Measurements from ENCODE around the gene SEMA3G. TPM values are rescaled to one million over a fixed set of nuclear protein-coding genes. Genes with fewer than 3 reads are reported as not detected.
A peak's percentile ranks its signal among the peaks of the same experiment; 100 is the strongest.

The SEMA3G gene
- total RNA-seq, 1 experiment from 2014 or later: not detected

- Histone ChIP-seq H3K9me3 (no peaks in the 10 kb centered on the region), H3K27me3 (no peaks in the 10 kb centered on the region), H3K4me3 (no peak overlapping the region), H3K36me3 (no peaks in the 10 kb centered on the region; the same call in 1 of the 2 replicates)
- peak; percentile 16 for DNase-seq
Measured at GRCh38 chr3:52481819-52482521, 37.1 kb upstream of the SEMA3G start.

GRCh38 chr3:52480768-52481715, 36.1 kb upstream of the SEMA3G start:
- Histone ChIP-seq H3K4me3 (no peak overlapping the region), H3K36me3 (no peaks in the 10 kb centered on the region; the same call in 1 of the 2 replicates), H3K9me3 (no peaks in the 10 kb centered on the region), H3K27me3 (no peaks in the 10 kb centered on the region)
- no peak for DNase-seq

- Histone ChIP-seq H3K36me3 (no peaks in the 10 kb centered on the region; the same call in 1 of the 2 replicates), H3K27me3 (no peaks in the 10 kb centered on the region), H3K4me3 (no peak overlapping the region), H3K9me3 (no peaks in the 10 kb centered on the region)
- DNase-seq: no peak
Measured at GRCh38 chr3:52479877-52480575, 35.1 kb upstream of the SEMA3G start.

GRCh38 chr3:52479037-52479876, 34.4 kb upstream of the SEMA3G start:
- H3K9me3 ChIP-seq: no peaks in the 10 kb centered on the region
- no peak overlapping the region for H3K4me3 ChIP-seq
- H3K36me3 ChIP-seq: no peaks in the 10 kb centered on the region; the same call in 1 of the 2 replicates
- no peaks in the 10 kb centered on the region for H3K27me3 ChIP-seq
- no peak for DNase-seq

- Histone ChIP-seq H3K4me3 (no peak overlapping the region), H3K36me3 (no peaks in the 10 kb centered on the region; the same call in 1 of the 2 replicates), H3K27me3 (no peaks in the 10 kb centered on the region), H3K9me3 (no peaks in the 10 kb centered on the region)
- no peak for DNase-seq
Measured at GRCh38 chr3:52477796-52478095, 32.8 kb upstream of the SEMA3G start.

GRCh38 chr3:52477076-52477795, 32.3 kb upstream of the SEMA3G start:
- Histone ChIP-seq H3K36me3 (peaks cover 3% of the 10 kb centered on the region), H3K27me3 (no peaks in the 10 kb centered on the region), H3K4me3 (no peak overlapping the region), H3K9me3 (no peaks in the 10 kb centered on the region)
- DNase-seq: no peak

- Histone ChIP-seq H3K27me3 (no peaks in the 10 kb centered on the region), H3K36me3 (peaks cover 3% of the 10 kb centered on the region), H3K4me3 (no peak overlapping the region), H3K9me3 (no peaks in the 10 kb centered on the region)
- no peak for DNase-seq
Measured at GRCh38 chr3:52473026-52473425, 28.1 kb upstream of the SEMA3G start.

GRCh38 chr3:52472239-52473000, 27.5 kb upstream of the SEMA3G start:
- no peaks in the 10 kb centered on the region for H3K27me3 ChIP-seq
- DNase-seq: no peak
- no peak overlapping the region for H3K4me3 ChIP-seq
- peaks cover 3% of the 10 kb centered on the region for H3K36me3 ChIP-seq
- H3K9me3 ChIP-seq: no peaks in the 10 kb centered on the region

- Histone ChIP-seq H3K4me3 (no peak overlapping the region), H3K9me3 (no peaks in the 10 kb centered on the region), H3K27me3 (no peaks in the 10 kb centered on the region), H3K36me3 (peaks cover 3% of the 10 kb centered on the region)
- DNase-seq: peak; percentile 18
Measured at GRCh38 chr3:52471371-52472238, 26.7 kb upstream of the SEMA3G start.

- no peaks in the 10 kb centered on the region for H3K9me3 ChIP-seq
- H3K4me3 ChIP-seq: no peak overlapping the region
- H3K36me3 ChIP-seq: peaks cover 4% of the 10 kb centered on the region
- H3K27me3 ChIP-seq: no peaks in the 10 kb centered on the region
- DNase-seq: no peak
Measured at GRCh38 chr3:52470920-52471319, 26.0 kb upstream of the SEMA3G start.

GRCh38 chr3:52469001-52469400, 24.1 kb upstream of the SEMA3G start:
- Histone ChIP-seq H3K4me3 (no peak overlapping the region), H3K27me3 (no peaks in the 10 kb centered on the region), H3K36me3 (peaks cover 6% of the 10 kb centered on the region), H3K9me3 (no peaks in the 10 kb centered on the region)
- no peak for DNase-seq

GRCh38 chr3:52468336-52468735, 23.4 kb upstream of the SEMA3G start:
- H3K36me3 ChIP-seq: peaks cover 6% of the 10 kb centered on the region
- H3K27me3 ChIP-seq: no peaks in the 10 kb centered on the region
- H3K9me3 ChIP-seq: no peaks in the 10 kb centered on the region
- H3K4me3 ChIP-seq: no peak overlapping the region
- peak; percentile 5 for DNase-seq

GRCh38 chr3:52463416-52463815, 18.5 kb upstream of the SEMA3G start:
- H3K9me3 ChIP-seq: no peaks in the 10 kb centered on the region
- DNase-seq: no peak

GRCh38 chr3:52461874-52462273, 17.0 kb upstream of the SEMA3G start:
- H3K9me3 ChIP-seq: no peaks in the 10 kb centered on the region
- DNase-seq: no peak
- H3K27me3 ChIP-seq: no peaks in the 10 kb centered on the region
- H3K4me3 ChIP-seq: no peak overlapping the region
- H3K36me3 ChIP-seq: peaks cover 12% of the 10 kb centered on the region

More at GRCh38 chr3:52463416-52463815, 18.5 kb upstream of the SEMA3G start:
- H3K36me3 ChIP-seq: peaks cover 8% of the 10 kb centered on the region
- H3K4me3 ChIP-seq: no peak overlapping the region
- no peaks in the 10 kb centered on the region for H3K27me3 ChIP-seq

Measured in MG63 (cell line).